CD14-positive monocyte (primary cell): ENCODE measurements around the gene ZNF117. TPM values are rescaled to one million over a fixed set of nuclear protein-coding genes. Genes with fewer than 3 reads are reported as not detected.
"Not testable (repeated sequence)": the region's sequence is repeated elsewhere in the genome, so short reads cannot be mapped to it uniquely, and the experiment has no call there.

Experiments
- DNase-seq, 3 donors: peaks; one replicate each; pipeline ENCODE4 v3.0.0-alpha.2; 2011 to 2022
- H2AFZ ChIP-seq: 2 replicates; pipeline ENCODE4 v1.6.0; 2012; ENCODE audit warnings: mild to moderate bottlenecking, low read depth, low read length, inconsistent platforms; ENCODE audit not compliant: insufficient read depth, poor library complexity, severe bottlenecking
- H3K27ac ChIP-seq, 2 donors: 1 replicate in 1 of 2; 2 replicates in 1 of 2; pipeline ENCODE4 v1.5.1; 2012 to 2013; ENCODE audit warnings: low read length in 2 of 2, control low read depth in 1 of 2, inconsistent platforms in 1 of 2, low read depth in 1 of 2, mild to moderate bottlenecking in 1 of 2
- H3K27me3 ChIP-seq, 2 donors: one replicate each; pipeline versions ENCODE4 v1.6.0 to v1.6.1; 2011 to 2013; ENCODE audit warnings: low read length in 2 of 2; ENCODE audit not compliant: control insufficient read depth in 2 of 2, insufficient read depth in 2 of 2
- H3K36me3 ChIP-seq, 2 donors: replicated peaks in 1 of 2; 1 replicate in 1 of 2; 2 replicates in 1 of 2; pipeline versions ENCODE4 v1.5.1 to v1.6.1; 2012 to 2013; ENCODE audit warnings: low read length in 2 of 2, control low read depth in 1 of 2, inconsistent platforms in 1 of 2, mild to moderate bottlenecking in 1 of 2; ENCODE audit not compliant: insufficient read depth in 2 of 2, control insufficient read depth in 1 of 2
- H3K4me1 ChIP-seq, 2 donors: 1 replicate in 1 of 2; 2 replicates in 1 of 2; pipeline versions ENCODE4 v1.5.1 to v1.6.1; 2012 to 2013; ENCODE audit warnings: low read length in 2 of 2, control low read depth in 1 of 2, inconsistent platforms in 1 of 2, mild to moderate bottlenecking in 1 of 2, moderate library complexity in 1 of 2; ENCODE audit not compliant: insufficient read depth in 2 of 2, control insufficient read depth in 1 of 2
- H3K4me2 ChIP-seq: replicated peaks from 2 replicates; pipeline ENCODE3; 2012; ENCODE audit warnings: low read length, moderate library complexity, mild to moderate bottlenecking; ENCODE audit not compliant: poor library complexity, severe bottlenecking; ENCODE audit errors: extremely low read depth
- H3K4me3 ChIP-seq, 3 experiments: fragments of 200-600 bp in 1 of 3; sonication (generic) in 1 of 3; replicated peaks in 1 of 3; 1 replicate in 2 of 3; 2 replicates in 1 of 3; pipeline ENCODE4 v1.5.1; 2011 to 2013; ENCODE audit warnings: low read length in 3 of 3, mild to moderate bottlenecking in 3 of 3, control low read depth in 2 of 3, low read depth in 2 of 3, inconsistent platforms in 1 of 3, moderate library complexity in 1 of 3
- H3K79me2 ChIP-seq: 2 replicates; pipeline ENCODE4 v1.6.0; 2012; ENCODE audit warnings: mild to moderate bottlenecking, control low read depth, inconsistent platforms, low read length, moderate library complexity; ENCODE audit not compliant: insufficient read depth
- H3K9ac ChIP-seq: 2 replicates; pipeline ENCODE4 v1.6.0; 2017; ENCODE audit warnings: low read length, mild to moderate bottlenecking; ENCODE audit not compliant: insufficient read depth, poor library complexity, severe bottlenecking
- H3K9me3 ChIP-seq, 2 donors: replicated peaks in 1 of 2; 1 replicate in 1 of 2; 2 replicates in 1 of 2; pipeline versions ENCODE4 v1.5.1 to v1.6.1; 2012 to 2013; ENCODE audit warnings: low read length in 2 of 2, control low read depth in 1 of 2; ENCODE audit not compliant: control insufficient read depth in 1 of 2, insufficient read depth in 1 of 2
- H4K20me1 ChIP-seq: 2 replicates; pipeline ENCODE4 v1.6.0; 2012; ENCODE audit warnings: mild to moderate bottlenecking, low read length, control low read depth, moderate library complexity; ENCODE audit not compliant: insufficient read depth
- H3K27ac Mint-ChIP-seq, 7 donors: one replicate each; pipeline ENCODE4 v1.8.0; 2020; ENCODE audit warnings: mild to moderate bottlenecking in 7 of 7, mixed read lengths in 7 of 7, moderate library complexity in 6 of 7, inconsistent platforms in 2 of 7
- H3K27me3 Mint-ChIP-seq, 3 donors: one replicate each; pipeline ENCODE4 v1.8.0; 2021 to 2022; ENCODE audit warnings: low read depth in 3 of 3, mild to moderate bottlenecking in 3 of 3, mixed read lengths in 3 of 3, moderate library complexity in 3 of 3, inconsistent platforms in 1 of 3
- H3K36me3 Mint-ChIP-seq, 2 donors: one replicate each; pipeline ENCODE4 v1.8.0; 2020; ENCODE audit warnings: mixed read lengths in 2 of 2, inconsistent platforms in 1 of 2, mild to moderate bottlenecking in 1 of 2
- H3K4me1 Mint-ChIP-seq: one replicate; pipeline ENCODE4 v1.8.0; 2020; ENCODE audit warnings: mild to moderate bottlenecking, mixed read lengths
- H3K4me3 Mint-ChIP-seq, 2 donors: one replicate each; pipeline ENCODE4 v1.8.0; 2020; ENCODE audit warnings: mild to moderate bottlenecking in 2 of 2, mixed read lengths in 2 of 2, moderate library complexity in 1 of 2
- H3K9me3 Mint-ChIP-seq, 7 donors: one replicate each; pipeline ENCODE4 v1.8.0; 2020 to 2022; ENCODE audit warnings: mixed read lengths in 7 of 7, mild to moderate bottlenecking in 6 of 7, moderate library complexity in 6 of 7, inconsistent platforms in 2 of 7
- whole genome bisulfite sequencing: methylation state at CpG from one replicate; pipeline ENCODE4 v1.1.5; 2013; ENCODE audit warnings: missing lambda C conversion rate; ENCODE audit not compliant: insufficient coverage; 5-methylcytosine and 5-hydroxymethylcytosine counted together
- intact Hi-C, 2 donors: fragments of 100-400 bp; cut with micrococcal nuclease; formaldehyde crosslinking; loops; one replicate each; pipeline versions ENCODE4 v1.15.0 to v1.15.1; 2023
- polyA plus RNA-seq, 3 donors: library from polyadenylated mRNA; depleted of rRNA in 1 of 3; unstranded in 2 of 3; stranded (reverse) in 1 of 3; fragments of 300-500 nt in 2 of 3; fragments of >200 nt in 1 of 3; fragmentation: Illumina TruSeq in 2 of 3; gene quantifications; 1 replicate in 2 of 3; 2 replicates in 1 of 3; pipeline ENCODE4 v1.2.3, GENCODE V29; 2012 to 2021

Gene ZNF117
- polyA plus RNA-seq, 3 donors = 0.37 to 8.7 (median 0.64) TPM

DNA sequence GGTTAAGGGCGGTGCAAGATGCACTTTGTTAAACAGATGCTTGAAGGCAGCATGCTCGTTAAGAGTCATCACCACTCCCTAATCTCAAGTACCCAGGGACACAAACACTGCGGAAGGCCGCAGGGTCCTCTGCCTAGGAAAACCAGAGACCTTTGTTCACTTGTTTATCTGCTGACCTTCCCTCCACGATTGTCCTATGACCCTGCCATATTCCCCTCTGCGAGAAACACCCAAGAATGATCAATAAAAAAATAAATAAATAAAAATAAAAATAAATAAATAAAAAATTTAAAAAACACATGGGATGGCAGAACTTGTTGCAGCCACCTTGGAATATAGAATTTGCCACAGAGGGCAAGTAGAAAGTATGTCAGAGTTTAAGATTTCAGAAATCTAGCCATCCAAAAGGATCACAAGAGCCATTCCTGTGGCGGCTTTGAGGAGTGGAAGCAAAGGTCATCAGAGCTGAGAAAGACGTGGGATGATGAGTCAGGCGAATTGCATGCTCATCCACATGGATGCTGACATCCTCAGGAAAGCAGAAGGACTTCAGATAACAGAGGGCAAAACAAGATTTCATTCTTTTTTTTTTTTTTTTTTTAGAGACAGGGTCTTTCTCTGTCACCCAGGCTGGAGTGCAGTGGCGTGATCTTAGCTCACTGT lies 43.4 kb upstream of the ZNF117 start:
- DNase-seq, H3K4me3 ChIP-seq, H3K9me3 ChIP-seq, intact Hi-C loops, H3K27ac Mint-ChIP-seq, H3K27ac ChIP-seq, H3K27me3 Mint-ChIP-seq, H2AFZ ChIP-seq, H3K79me2 ChIP-seq, H3K9ac ChIP-seq, H3K36me3 Mint-ChIP-seq, H3K4me3 Mint-ChIP-seq, H3K27me3 ChIP-seq, H3K4me2 ChIP-seq, H3K36me3 ChIP-seq, H4K20me1 ChIP-seq: not testable (repeated sequence)
- Mint-ChIP-seq H3K4me1 (peaks cover 32% of the 10 kb centered on the region), H3K9me3 (peaks cover 4 to 14% (median 7%) of the 10 kb centered on the region in 7 donors)
- WGBS = no CpG with 5 or more reads among the region's 10 CpGs
- peaks cover 23 to 26% of the 10 kb centered on the region in 2 donors for H3K4me1 ChIP-seq

DNA sequence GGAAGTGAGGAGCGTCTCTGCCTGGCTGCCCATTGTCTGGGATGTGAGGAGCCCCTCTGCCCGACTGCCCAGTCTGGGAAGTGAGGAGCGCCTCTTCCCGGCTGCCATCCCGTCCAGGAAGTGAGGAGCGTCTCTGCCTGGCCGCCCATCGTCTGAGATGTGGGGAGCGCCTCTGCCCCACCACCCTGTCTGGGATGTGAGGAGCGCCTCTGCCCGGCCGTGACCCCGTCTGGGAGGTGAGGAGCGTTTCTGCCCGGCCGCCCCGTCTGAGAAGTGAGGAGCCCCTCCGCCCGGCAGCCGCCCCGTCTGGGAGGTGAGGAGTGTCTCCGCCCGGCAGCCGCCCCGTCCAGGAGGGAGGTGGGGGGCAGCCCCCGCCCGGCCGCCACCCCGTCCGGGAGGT lies 42.6 kb upstream of the ZNF117 start:
- DNase-seq, H3K27me3 ChIP-seq, H2AFZ ChIP-seq, H3K27ac ChIP-seq, H3K36me3 Mint-ChIP-seq, H3K27me3 Mint-ChIP-seq, H3K4me2 ChIP-seq, H3K79me2 ChIP-seq, H3K4me3 Mint-ChIP-seq, H4K20me1 ChIP-seq, H3K9me3 ChIP-seq, H3K9ac ChIP-seq, H3K4me3 ChIP-seq, H3K36me3 ChIP-seq, intact Hi-C loops: not testable (repeated sequence)
- H3K9me3 Mint-ChIP-seq = peaks cover 4 to 14% (median 7%) of the 10 kb centered on the region in 7 donors
- H3K4me1 ChIP-seq = peaks cover 20 to 22% of the 10 kb centered on the region in 2 donors
- peak overlapping the region in 1 of 7 donors; percentile 43 for H3K27ac Mint-ChIP-seq
- 95% methylated on average over 12 of the region's 30 CpGs for whole genome bisulfite sequencing
- peaks cover 28% of the 10 kb centered on the region for H3K4me1 Mint-ChIP-seq

DNA sequence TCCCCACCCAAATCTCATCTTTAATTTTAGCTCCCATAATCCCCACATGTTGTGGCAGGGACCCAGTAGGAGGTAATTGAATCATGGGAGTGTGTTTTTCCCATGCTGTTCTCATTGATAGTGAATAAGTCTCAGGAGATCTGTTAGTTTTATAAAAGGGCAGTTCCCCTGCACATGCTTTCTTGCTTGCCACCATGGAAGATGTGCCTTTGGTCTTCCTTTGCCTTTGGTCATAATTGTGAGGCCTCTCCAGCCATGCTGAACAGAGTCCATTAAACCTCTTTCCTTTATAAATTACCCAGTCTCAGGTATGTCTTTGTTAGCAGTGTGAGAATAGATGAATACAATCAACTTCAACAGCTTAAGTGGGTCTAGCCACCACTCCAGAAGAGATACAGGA lies 34.2 kb upstream of the ZNF117 start:
- H3K9ac ChIP-seq, H3K36me3 Mint-ChIP-seq, H3K79me2 ChIP-seq, DNase-seq, H2AFZ ChIP-seq, H3K27me3 ChIP-seq, H3K4me1 ChIP-seq, H3K4me1 Mint-ChIP-seq, H3K27me3 Mint-ChIP-seq, H4K20me1 ChIP-seq, H3K27ac ChIP-seq, H3K4me2 ChIP-seq, H3K4me3 ChIP-seq, H3K36me3 ChIP-seq, intact Hi-C loops, H3K4me3 Mint-ChIP-seq, H3K27ac Mint-ChIP-seq: not testable (repeated sequence)
- peaks cover 5 to 11% of the 10 kb centered on the region in 2 donors for H3K9me3 ChIP-seq
- peaks cover 10 to 36% (median 27%) of the 10 kb centered on the region in 7 donors for H3K9me3 Mint-ChIP-seq

DNA sequence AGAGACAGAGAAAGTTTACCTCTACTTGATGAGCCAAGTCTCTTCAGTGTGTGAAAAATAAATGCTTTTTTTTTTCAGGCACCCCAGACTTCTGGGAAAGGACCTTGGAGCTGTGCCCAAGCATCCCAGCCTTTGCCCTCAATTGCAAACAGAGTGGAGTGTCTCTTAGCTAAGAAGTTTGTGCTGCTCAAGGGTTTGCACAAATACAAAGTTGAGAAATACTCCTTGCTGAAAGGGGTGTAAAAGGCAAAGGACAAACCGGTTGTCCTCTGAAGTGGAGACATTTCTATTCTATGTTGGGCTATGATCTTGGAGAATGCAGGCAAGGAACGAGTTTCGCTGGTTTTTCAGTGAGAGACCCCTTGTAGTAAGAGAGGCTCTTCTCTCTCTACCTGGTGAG lies 30.1 kb upstream of the ZNF117 start:
- H3K4me3 ChIP-seq, H3K27ac ChIP-seq, H3K4me1 Mint-ChIP-seq, H3K27me3 Mint-ChIP-seq, H2AFZ ChIP-seq, H3K4me2 ChIP-seq, intact Hi-C loops, H3K4me3 Mint-ChIP-seq, H3K4me1 ChIP-seq, H4K20me1 ChIP-seq, H3K27me3 ChIP-seq, H3K36me3 Mint-ChIP-seq, DNase-seq, H3K79me2 ChIP-seq, H3K9ac ChIP-seq, H3K27ac Mint-ChIP-seq, H3K36me3 ChIP-seq: not testable (repeated sequence)
- WGBS = no CpG with 5 or more reads among the region's 3 CpGs
- H3K9me3 ChIP-seq = peaks cover 5 to 13% of the 10 kb centered on the region in 2 donors
- H3K9me3 Mint-ChIP-seq = peaks cover 11 to 43% (median 28%) of the 10 kb centered on the region in 7 donors
